ENCODE measurements around the gene MLLT1.
"Not testable (repeated sequence)": the region's sequence is repeated elsewhere in the genome, so short reads cannot be mapped to it uniquely, and the experiment has no call there.

Gene MLLT1, protein sequence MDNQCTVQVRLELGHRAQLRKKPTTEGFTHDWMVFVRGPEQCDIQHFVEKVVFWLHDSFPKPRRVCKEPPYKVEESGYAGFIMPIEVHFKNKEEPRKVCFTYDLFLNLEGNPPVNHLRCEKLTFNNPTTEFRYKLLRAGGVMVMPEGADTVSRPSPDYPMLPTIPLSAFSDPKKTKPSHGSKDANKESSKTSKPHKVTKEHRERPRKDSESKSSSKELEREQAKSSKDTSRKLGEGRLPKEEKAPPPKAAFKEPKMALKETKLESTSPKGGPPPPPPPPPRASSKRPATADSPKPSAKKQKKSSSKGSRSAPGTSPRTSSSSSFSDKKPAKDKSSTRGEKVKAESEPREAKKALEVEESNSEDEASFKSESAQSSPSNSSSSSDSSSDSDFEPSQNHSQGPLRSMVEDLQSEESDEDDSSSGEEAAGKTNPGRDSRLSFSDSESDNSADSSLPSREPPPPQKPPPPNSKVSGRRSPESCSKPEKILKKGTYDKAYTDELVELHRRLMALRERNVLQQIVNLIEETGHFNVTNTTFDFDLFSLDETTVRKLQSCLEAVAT

DNA sequence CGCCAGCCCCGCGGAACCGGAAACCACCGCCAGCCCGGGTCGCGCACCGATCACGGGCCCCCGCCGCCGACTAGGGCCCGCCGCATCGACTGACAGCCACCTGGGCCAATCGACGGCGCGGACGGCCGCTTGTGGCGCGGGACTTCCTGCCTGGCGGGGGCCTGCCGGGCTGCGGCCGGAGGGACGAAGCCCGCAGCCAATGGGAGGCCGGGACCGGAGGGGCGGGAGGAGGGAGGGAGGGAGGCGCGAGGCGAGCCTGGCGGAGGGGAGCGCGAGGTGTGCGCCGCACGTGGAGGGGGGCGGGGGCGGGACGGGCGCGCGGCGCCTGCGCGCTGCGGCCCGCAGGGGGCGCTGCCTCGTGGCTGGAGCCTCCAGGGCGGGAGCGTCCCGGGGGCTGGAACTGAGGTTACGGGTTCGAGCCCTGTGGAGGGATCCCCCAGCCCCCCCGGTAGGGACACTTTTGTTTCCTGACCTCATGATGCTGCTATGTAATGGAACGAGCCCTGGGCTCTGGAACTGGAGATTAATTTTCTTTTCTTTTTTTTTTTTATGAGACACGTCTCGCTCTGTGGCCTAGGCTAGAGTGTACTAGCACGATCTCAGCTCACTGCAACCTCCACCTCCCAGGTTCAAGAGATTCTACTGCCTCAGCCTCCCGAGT is at the start of gene MLLT1:
TSS of gene MLLT1 (minus strand) at position 45 of the 661 bp plus-strand sequence. CDS start 191 bp downstream, outside the sequence.
- H3K4me3 ChIP-seq (ENCODE audit: low read depth, low read length) = peak within 1 kb of the TSS; percentile 91
- peak; percentile 93 for DNase-seq (ENCODE audit: low read depth)

DNA sequence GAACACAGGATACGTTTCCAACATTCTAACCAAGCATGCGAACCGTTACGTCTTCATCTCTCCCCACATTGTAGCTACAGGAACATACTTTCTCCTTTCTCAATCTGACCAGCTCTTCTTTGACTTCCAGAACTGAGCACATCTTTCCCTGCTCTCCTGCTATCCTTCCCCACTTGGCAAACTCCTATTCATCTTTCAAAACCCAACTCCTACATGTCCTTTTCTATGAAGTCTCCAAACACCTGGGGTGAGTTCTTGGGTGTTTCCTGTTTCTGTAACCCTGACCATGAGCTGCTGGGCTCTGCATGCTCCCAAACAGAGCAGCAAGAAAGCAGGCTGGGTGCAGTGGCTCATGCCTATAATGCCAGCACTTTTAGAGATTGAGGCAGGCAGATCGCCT is 47.0 kb upstream of the MLLT1 start:
- no peak for DNase-seq (ENCODE audit: low read depth)
- no peak overlapping the region for H3K4me3 ChIP-seq (ENCODE audit: low read depth, low read length)

DNA sequence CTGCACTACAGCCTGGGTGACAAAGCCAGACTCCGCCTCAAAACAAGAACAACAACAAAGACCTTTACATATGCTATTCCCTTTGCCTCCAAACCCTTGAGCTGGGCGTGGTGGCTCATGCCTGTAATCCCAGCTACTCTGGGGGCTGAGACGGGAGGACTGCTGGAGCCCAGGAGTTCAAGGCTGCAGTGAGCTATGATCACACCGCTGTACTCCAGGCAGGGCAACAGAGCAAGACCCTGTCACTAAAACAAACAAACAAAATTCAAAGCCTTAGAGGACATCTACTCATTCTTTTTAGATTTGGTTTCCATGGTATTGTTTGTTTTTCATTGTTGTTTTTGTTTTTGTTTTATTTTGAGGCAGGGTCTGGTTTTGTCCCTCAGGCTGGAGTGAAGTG is 45.8 kb upstream of the MLLT1 start:
- no peak overlapping the region for H3K4me3 ChIP-seq (ENCODE audit: low read depth, low read length)
- no peak for DNase-seq (ENCODE audit: low read depth)

GRCh38 chr19:6324757-6325156 is 45.0 kb upstream of the MLLT1 start:
- no peak overlapping the region for H3K4me3 ChIP-seq (ENCODE audit: low read depth, low read length)
- DNase-seq (ENCODE audit: low read depth) = no peak

DNA sequence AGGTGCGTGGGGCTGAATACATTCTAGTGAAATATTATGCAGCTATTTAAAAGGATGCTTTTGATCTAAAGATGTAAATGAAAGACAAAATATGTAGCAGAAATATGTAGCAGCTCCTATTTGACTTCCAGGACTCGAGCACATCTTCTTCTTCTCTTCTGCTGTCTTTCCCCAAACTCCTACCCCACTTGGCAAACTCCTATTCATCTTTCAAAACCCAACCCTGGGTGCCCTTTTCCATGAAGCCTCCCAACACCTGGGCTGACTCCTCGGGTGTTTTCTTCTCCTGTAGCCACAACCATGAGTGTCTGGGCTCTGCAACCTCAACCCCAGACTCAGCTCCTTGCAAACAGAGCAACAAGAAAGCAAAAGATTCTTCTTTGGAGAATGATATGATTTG is 42.5 kb upstream of the MLLT1 start:
- no peak overlapping the region for H3K4me3 ChIP-seq (ENCODE audit: low read depth, low read length)
- DNase-seq (ENCODE audit: low read depth) = no peak

GRCh38 chr19:6319376-6319775 is 39.6 kb upstream of the MLLT1 start:
- DNase-seq (ENCODE audit: low read depth) = no peak
- H3K4me3 ChIP-seq (ENCODE audit: low read depth, low read length) = no peak overlapping the region

- no peak for DNase-seq (ENCODE audit: low read depth)
- H3K4me3 ChIP-seq (ENCODE audit: low read depth, low read length) = no peak overlapping the region
These were observed 39.0 kb upstream of the MLLT1 start for GRCh38 chr19:6318772-6319171.

- H3K4me3 ChIP-seq (ENCODE audit: low read depth, low read length); DNase-seq (ENCODE audit: low read depth): not testable (repeated sequence)
These were observed 35.9 kb upstream of the MLLT1 start for GRCh38 chr19:6315646-6316045.

DNA sequence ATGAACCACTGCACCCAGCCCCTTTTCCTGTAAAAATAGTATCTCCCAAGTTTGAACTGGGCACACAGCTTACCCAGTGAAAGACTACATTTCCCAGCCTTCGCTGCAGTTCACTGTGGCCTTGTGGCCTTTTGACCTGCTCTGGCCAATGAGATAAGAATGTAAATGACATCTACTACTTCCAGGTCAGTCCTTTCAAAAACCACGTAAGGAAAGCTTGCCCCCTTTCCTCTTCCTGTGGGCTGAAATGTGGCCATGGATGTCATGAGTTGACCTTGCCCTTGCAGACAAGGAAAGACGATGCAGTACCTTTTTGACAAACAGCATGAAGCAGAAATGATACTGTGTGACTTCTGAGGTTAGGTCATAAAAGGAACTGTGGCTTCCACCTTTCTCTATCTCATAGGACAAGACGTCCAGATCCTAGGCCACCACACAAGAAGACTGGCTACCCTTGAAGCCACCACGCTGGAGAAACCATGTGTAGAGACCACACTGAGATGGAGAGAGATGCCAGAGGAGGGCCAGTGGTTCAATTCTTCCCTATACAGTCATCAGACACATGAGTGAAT is 33.7 kb upstream of the MLLT1 start:
- DNase-seq (ENCODE audit: low read depth) = no peak
- H3K4me3 ChIP-seq (ENCODE audit: low read depth, low read length) = no peak overlapping the region

DNA sequence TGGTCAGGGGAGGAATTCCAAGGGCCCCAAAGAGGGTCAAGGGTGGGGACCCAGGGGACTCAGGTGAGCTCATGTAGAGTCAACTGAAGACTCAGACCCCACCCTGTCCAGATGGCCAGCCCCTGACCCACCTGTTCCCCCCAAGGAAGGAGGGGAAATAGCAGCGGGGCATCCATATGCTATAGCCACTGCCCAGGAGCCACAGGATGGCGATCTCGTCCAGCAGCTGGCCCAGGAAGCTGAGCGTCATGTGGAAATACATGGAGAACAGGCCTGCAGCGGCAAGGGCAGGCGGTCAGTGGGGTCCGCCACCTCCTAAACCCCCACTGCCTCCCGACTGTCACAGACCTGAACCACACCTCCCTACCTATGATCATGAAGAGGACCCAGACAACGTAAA is 32.2 kb upstream of the MLLT1 start:
- no peak overlapping the region for H3K4me3 ChIP-seq (ENCODE audit: low read depth, low read length)
- DNase-seq (ENCODE audit: low read depth) = no peak

GRCh38 chr19:6298413-6298812 is 18.6 kb upstream of the MLLT1 start:
- no peak for DNase-seq (ENCODE audit: low read depth)
- no peak overlapping the region for H3K4me3 ChIP-seq (ENCODE audit: low read depth, low read length)

DNA sequence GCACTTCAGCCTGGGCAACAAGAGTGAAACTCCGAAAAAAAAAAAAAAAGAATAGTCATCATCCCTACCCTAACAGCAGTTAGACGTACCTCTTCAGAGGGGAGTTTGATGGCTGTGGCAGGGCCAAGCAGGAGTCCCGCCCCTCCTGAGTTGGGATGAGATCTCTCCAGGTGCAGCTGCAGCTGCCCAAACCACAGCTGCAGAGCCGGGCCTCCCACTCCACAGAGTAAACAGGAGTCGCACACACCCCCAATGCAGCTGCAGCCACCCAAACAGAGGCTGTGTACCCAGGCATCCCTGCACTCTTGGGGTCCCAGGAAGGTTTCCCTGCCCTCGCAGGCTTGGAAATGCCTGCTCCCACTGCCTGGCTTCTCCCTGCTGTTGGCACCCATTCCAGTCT is 17.4 kb upstream of the MLLT1 start:
- H3K4me3 ChIP-seq (ENCODE audit: low read depth, low read length) = no peak overlapping the region
- DNase-seq (ENCODE audit: low read depth) = no peak

DNA sequence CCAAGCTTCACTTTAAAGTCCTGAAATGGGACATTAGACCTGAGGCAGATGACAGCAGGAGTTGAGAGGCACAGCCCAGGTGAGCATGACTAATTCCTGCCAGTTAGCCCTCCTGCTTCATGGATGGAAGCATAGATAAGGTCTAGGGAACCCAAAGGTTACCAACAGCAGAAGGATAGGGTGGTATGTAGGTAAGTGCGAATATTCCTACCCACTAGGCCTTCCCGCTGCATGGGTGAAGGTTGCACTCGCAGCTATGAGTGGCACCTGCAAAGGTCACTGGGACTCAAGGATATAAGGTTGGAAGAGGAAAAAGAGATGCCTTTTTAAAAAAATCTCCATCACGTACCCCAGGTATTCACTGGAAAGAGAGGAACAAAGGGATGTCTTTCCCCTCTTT is 12.2 kb upstream of the MLLT1 start:
- DNase-seq (ENCODE audit: low read depth) = no peak
- H3K4me3 ChIP-seq (ENCODE audit: low read depth, low read length) = no peak overlapping the region

- no peak overlapping the region for H3K4me3 ChIP-seq (ENCODE audit: low read depth, low read length)
- DNase-seq (ENCODE audit: low read depth) = no peak
These were observed 9.0 kb upstream of the MLLT1 start for GRCh38 chr19:6288737-6289136.

GRCh38 chr19:6287269-6287885 is 7.6 kb upstream of the MLLT1 start:
- H3K4me3 ChIP-seq (ENCODE audit: low read depth, low read length) = no peak overlapping the region
- DNase-seq (ENCODE audit: low read depth) = no peak

DNA sequence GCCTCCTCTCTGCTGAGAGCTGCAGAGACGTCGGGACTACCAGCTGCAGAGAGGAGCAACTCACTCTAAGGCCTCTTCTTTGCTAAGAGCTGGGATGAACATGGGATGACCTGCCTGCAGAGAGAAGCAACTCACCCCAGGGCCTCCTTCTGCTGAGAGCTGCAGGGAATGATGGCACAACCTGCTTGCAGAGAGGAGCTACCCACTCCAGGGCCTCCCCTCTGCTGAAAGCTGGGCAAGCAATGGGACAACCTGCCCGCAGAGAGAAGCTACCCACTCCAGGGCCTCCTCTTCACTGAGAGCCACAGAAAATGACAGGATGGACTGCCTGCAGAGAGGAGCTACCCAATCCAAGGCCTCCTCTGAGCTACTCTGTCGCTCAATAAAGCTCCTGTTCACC is 6.9 kb upstream of the MLLT1 start:
- no peak overlapping the region for H3K4me3 ChIP-seq (ENCODE audit: low read depth, low read length)

DNA sequence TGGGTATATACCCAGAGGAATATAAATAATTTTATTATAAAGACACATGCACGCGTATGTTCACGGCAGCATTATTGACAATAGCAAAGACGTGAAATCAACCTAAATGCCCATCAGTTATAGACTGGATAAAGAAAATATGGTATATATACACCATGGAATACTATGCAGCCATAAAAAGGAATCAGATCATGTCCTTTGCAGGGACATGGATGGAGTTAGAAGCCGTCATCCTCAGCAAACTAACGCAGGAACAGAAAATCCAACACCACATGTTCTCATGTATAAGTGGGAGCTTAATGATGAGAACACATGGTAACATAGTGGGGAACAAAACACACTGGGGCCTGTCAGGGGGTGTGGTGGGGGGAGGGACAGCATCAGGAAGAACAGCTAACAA is 2.6 kb upstream of the MLLT1 start:
- DNase-seq (ENCODE audit: low read depth) = not testable (repeated sequence)

More for the DNA sequence above, 6.9 kb upstream of the MLLT1 start:
- DNase-seq (ENCODE audit: low read depth) = no peak

GRCh38 chr19:6279620-6279930 is 200 bp downstream of the MLLT1 start:
- peak overlapping the region; percentile 91 for H3K4me3 ChIP-seq (ENCODE audit: low read depth, low read length)
- no peak for DNase-seq (ENCODE audit: low read depth)

More for the DNA sequence above, 2.6 kb upstream of the MLLT1 start:
- H3K4me3 ChIP-seq (ENCODE audit: low read depth, low read length) = not testable (repeated sequence)

DNA sequence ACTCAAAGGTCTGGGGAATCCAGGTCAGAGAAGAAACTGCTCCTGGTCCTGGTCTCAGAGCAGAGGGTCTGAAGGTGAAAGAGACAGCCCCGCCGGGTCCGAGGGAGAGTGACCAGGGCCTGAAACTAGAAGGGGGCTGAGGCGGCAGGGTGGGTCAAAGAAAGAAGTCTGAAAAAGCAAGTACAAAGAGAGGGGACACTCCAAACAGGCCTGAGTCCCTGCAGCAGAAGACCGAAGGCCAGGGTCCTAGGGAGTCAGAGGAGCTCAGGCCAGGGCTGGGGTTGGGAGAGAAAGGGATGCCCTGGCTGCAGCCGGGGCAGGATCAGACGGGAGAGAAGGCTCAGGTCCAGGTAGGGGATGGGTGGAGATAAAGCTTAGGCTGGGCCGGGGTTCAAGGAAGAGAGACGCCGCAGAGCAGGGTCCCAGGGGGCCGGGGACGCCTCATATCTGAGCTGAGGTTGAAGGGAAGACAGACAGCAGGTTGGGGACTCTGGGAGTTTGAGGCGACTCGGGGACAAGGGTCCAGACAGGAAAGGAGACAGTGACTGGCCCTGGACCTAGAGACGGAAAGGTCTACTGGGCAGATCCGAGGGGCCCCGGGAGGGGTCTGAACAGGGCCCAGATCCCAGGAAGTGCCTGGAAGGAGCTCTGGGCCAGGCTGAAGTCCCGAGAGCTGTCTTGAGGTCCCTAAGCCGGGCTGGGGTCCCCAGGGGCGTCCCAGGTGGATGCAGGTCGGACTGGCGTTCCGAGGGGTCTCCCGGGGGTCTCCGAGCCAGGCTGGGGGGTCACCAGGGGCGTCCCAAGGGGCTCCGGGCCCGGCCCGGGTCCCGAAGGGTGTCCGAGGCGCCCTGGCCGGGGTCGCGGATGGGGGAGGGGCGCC is 795 bp downstream of the MLLT1 start:
- no peak for DNase-seq (ENCODE audit: low read depth)

More for the DNA sequence above, 795 bp downstream of the MLLT1 start:
- H3K4me3 ChIP-seq (ENCODE audit: low read depth, low read length) = peak overlapping the region; percentile 91

Measured in skeletal muscle cell (primary cell).